A673 (cell line): ENCODE measurements around the gene RERE. TPM values are rescaled to one million over a fixed set of nuclear protein-coding genes. Genes with fewer than 3 reads are reported as not detected.

ENCODE experiments used
- BruUV-seq: library from RNA; stranded (reverse); fragments of 400-500 nt; replicated peaks from 2 replicates; lab custom pipeline; 2021; lab: Mats Ljungman, UMichigan
- CTCF ChIA-PET: fragments of 300-600 bp; sonication (Branson Sonifier 250); formaldehyde crosslinking; loops from one replicate; lab custom pipeline; 2022; ENCODE audit warnings: antibody characterized with exemption; lab: Charles Lee
- POLR2A ChIA-PET: fragments of 300-600 bp; sonication (Branson Sonifier 250); formaldehyde crosslinking; loops from one replicate; lab custom pipeline; 2022; ENCODE audit warnings: antibody characterized with exemption; ENCODE audit not compliant: low non-redundant PET; lab: Charles Lee
- DNase-seq: peaks from one replicate; pipeline ENCODE4 v3.0.0-alpha.2; 2015; ENCODE audit warnings: low spot score
- H3K27ac ChIP-seq: fragments of 200-600 bp; sonication (generic); 2 replicates; pipeline ENCODE4 v1.5.1; 2016; ENCODE audit warnings: mixed run types, low read depth, mild to moderate bottlenecking, mixed read lengths, antibody characterized with exemption, low read length; ENCODE audit not compliant: poor library complexity, severe bottlenecking
- H3K27me3 ChIP-seq: fragments of 200-600 bp; sonication (generic); replicated peaks from 2 replicates; pipeline ENCODE4 v1.6.1; 2017; ENCODE audit warnings: mixed run types, low read depth, mild to moderate bottlenecking, mixed read lengths, antibody characterized with exemption, low read length; ENCODE audit not compliant: insufficient read depth, poor library complexity
- H3K36me3 ChIP-seq: fragments of 200-600 bp; sonication (generic); 2 replicates; pipeline ENCODE4 v1.6.1; 2016; ENCODE audit warnings: mixed run types, mild to moderate bottlenecking, mixed read lengths, antibody characterized with exemption, low read length; ENCODE audit not compliant: insufficient read depth, poor library complexity, severe bottlenecking
- H3K4me1 ChIP-seq: fragments of 200-600 bp; sonication (generic); 2 replicates; pipeline ENCODE4 v1.6.1; 2017; ENCODE audit warnings: mixed run types, mild to moderate bottlenecking, mixed read lengths, antibody characterized with exemption, low read length; ENCODE audit not compliant: insufficient read depth, poor library complexity, severe bottlenecking
- H3K4me3 ChIP-seq: fragments of 200-600 bp; sonication (generic); 2 replicates; pipeline ENCODE4 v1.5.1; 2016; ENCODE audit warnings: low read depth, mixed run types, mild to moderate bottlenecking, mixed read lengths, low read length; ENCODE audit not compliant: poor library complexity, severe bottlenecking
- H3K9me3 ChIP-seq: fragments of 200-600 bp; sonication (generic); 2 replicates; pipeline ENCODE4 v1.6.1; 2016; ENCODE audit warnings: mixed run types, low read depth, mild to moderate bottlenecking, mixed read lengths, antibody characterized with exemption, low read length; ENCODE audit not compliant: poor library complexity, severe bottlenecking
- EZH2 ChIP-seq: fragments of 200-600 bp; sonication (generic); IDR thresholded peaks from 2 replicates; pipeline ENCODE4 v1.6.1; 2017; ENCODE audit warnings: borderline replicate concordance, low read depth, mild to moderate bottlenecking, mixed read lengths, antibody characterized with exemption, low read length; ENCODE audit not compliant: poor library complexity, severe bottlenecking
- intact Hi-C: fragments of 100-400 bp; cut with micrococcal nuclease; formaldehyde crosslinking; loops from one replicate; pipeline ENCODE4 v1.10.0; 2022; ENCODE audit not compliant: unreplicated experiment
- total RNA-seq: library from RNA; stranded (reverse); gene quantifications from 2 replicates; pipeline ENCODE4 v1.2.3, GENCODE V29; 2021
- TF ChIP-seq, protein P1 (sequence below): fragments of 300-800, 200-600 bp; sonication (generic); conservative IDR thresholded peaks from 2 replicates; pipeline ENCODE4 v1.5.1; 2017; ENCODE audit warnings: low read depth, mild to moderate bottlenecking, antibody characterized with exemption, low read length, moderate library complexity, mixed read lengths

RERE gene
- total RNA-seq, 1 experiment from 2014 or later: 188 TPM

DNA sequence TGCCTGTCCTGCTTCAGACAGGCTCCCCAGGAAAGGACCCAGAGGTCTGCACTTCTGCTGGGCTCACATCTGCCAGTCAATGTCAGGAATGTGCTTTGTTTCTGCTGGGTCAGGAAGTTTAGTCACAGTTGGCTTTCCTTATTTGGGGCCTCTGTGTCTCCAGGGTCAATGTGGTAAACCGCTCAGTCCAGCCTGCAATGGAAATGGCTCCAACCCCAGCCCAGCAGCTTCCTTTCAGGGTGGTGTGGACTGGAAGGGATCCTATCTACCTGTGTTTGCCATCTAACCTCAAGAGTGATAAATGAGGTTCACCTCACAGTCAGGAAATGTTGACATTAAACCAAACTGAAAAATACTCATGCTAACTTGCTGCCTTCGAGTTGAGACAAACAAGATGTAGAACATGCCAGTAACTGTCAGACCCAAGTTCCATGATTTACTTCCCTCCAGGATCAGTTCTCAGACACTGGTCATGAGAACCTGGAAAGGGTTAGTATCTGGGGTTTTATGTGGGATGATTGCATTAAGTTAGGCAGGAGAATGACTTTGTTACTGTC, 40.8 kb upstream of the RERE start:
- TF ChIP-seq EZH2: no peak
- TF ChIP-seq, protein P1, sequence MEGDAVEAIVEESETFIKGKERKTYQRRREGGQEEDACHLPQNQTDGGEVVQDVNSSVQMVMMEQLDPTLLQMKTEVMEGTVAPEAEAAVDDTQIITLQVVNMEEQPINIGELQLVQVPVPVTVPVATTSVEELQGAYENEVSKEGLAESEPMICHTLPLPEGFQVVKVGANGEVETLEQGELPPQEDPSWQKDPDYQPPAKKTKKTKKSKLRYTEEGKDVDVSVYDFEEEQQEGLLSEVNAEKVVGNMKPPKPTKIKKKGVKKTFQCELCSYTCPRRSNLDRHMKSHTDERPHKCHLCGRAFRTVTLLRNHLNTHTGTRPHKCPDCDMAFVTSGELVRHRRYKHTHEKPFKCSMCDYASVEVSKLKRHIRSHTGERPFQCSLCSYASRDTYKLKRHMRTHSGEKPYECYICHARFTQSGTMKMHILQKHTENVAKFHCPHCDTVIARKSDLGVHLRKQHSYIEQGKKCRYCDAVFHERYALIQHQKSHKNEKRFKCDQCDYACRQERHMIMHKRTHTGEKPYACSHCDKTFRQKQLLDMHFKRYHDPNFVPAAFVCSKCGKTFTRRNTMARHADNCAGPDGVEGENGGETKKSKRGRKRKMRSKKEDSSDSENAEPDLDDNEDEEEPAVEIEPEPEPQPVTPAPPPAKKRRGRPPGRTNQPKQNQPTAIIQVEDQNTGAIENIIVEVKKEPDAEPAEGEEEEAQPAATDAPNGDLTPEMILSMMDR: no peak
- Histone ChIP-seq H3K27ac (no peak overlapping the region), H3K9me3 (no peaks in the 10 kb centered on the region), H3K4me3 (no peak overlapping the region), H3K36me3 (peaks cover 61% of the 10 kb centered on the region), H3K4me1 (no peaks in the 10 kb centered on the region), H3K27me3 (no peaks in the 10 kb centered on the region)
- BruUV-seq: no TSS peak
- POLR2A ChIA-PET: no interaction called here
- intact Hi-C loops: loop anchor here (10.0 kb wide), 2 partner anchors 393 to 503 kb away; no protein-coding TSS in a partner anchor
- CTCF ChIA-PET: interaction anchor here (1.9 kb wide), 1 partner anchor 9 kb away, joined by 7 read pairs; no protein-coding TSS in a partner anchor
- no peak for DNase-seq

DNA sequence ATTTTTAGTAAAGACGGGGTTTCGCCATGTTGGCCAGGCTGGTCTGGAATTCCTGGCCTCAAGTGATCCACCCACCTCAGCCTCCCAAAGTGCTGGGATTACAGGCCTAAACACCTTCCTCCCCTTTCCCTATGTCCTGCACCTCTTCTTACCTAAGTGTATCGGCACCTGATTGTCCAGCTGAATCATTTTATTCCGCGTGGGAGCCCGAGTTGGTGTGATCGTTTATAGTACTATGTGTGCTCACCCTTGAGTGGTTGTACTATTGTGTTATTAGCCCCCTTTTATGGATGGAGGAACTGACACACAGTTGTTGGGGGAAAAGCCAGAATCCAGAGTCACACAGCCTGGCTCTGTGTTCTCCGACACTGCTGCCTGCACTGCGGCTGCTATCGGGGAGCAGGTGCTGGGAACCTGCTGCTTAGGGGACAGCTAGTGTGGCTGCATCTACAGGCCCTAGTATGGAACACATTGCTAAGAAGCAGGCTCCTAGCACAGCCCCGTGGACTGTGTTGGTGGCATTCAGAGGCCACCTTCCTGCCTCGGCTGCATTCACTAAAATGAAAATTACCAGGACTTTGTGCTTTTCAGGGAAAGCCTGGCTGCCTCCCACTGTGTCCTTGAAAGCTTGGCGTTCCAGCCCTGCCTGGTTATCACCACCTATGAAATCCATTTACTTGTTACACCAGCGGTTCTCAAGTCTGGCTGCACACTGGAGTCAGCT, 39.4 kb upstream of the RERE start:
- Histone ChIP-seq H3K36me3 (peaks cover 48% of the 10 kb centered on the region), H3K4me3 (no peak overlapping the region), H3K4me1 (no peaks in the 10 kb centered on the region), H3K27me3 (no peaks in the 10 kb centered on the region), H3K9me3 (no peaks in the 10 kb centered on the region), H3K27ac (peak overlapping the region; percentile 26)
- ChIA-PET CTCF (no interaction called here), POLR2A (interaction anchor here (0.6 kb wide), 1 partner anchor 14 kb away, joined by 3 read pairs; no protein-coding TSS in a partner anchor)
- intact Hi-C loops: loop anchor here (10.0 kb wide), 2 partner anchors 392 to 502 kb away; no protein-coding TSS in a partner anchor
- TF ChIP-seq EZH2: no peak
- TF ChIP-seq, protein P1: no peak
- no peak for DNase-seq
- BruUV-seq: no TSS peak

DNA sequence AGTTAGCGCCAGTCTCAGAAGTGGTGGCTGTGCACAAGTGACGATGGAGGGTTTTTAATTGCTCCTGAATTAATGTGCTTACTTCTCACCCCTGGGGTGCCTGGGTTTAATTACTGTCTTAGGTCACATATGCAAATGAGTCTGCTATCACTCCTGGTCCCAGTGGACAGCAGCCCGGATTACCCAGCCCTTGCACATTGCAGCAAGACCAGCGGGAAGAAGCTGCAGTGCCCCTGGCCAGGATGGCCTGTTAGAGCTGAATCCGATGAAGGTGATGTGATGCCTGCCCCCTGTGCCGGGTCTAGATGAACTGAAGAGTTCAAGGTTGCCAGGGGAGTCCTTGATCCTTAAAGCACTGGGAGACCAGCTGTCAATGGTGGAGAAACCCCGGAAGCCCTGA, 36.8 kb upstream of the RERE start:
- Histone ChIP-seq H3K9me3 (no peaks in the 10 kb centered on the region), H3K4me1 (no peaks in the 10 kb centered on the region), H3K27me3 (no peaks in the 10 kb centered on the region), H3K27ac (no peak overlapping the region), H3K4me3 (no peak overlapping the region), H3K36me3 (peaks cover 23% of the 10 kb centered on the region)
- intact Hi-C loops: loop anchor here (10.0 kb wide), 2 partner anchors 389 to 499 kb away; no protein-coding TSS in a partner anchor
- TF ChIP-seq, protein P1: no peak
- no peak for TF ChIP-seq EZH2
- ChIA-PET CTCF (no interaction called here), POLR2A (no interaction called here)
- no TSS peak for BruUV-seq
- DNase-seq: no peak
